ENCODE results near the gene ZNF469.
"Not testable (repeated sequence)": the region's sequence is repeated elsewhere in the genome, so short reads cannot be mapped to it uniquely, and the experiment has no call there.

ZNF469 gene

DNA sequence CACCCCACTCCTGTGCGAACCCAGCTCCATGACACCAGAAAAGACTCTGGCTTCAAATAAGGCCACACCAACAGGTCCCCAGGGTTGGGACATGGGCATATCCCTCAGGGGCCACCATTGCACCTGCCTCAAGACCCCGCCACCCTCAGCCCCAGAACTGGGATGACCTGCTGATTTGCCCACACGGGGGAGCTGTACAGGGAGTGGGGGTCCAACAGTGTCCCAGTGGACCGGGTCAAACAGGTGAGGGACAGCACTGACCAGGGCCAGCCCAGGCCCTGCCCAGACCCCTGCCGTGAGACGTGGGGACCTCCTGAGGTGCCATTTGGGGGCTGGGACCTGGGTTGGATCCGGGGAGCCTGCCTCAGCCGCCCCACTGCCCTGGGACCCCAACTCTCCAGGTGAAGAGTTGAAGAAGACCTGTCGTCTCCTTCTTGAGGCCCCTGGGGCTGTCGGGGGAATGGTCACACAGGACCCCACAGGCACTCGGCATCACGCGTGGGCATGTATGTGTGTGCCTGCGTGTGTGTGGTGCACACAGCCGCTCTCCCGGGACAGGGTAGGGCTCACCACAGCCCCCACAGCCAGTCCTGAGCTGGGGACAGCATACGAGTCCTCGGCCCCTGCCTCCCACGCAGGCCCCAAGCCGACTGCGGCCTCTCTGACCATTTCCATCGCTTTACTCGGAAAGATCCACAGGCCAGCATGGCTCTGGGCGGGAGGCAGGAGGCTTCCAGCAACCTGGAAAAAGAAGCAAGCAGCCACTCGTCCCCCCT, 34.2 kb upstream of the ZNF469 start:
- no peak for DNase-seq

DNA sequence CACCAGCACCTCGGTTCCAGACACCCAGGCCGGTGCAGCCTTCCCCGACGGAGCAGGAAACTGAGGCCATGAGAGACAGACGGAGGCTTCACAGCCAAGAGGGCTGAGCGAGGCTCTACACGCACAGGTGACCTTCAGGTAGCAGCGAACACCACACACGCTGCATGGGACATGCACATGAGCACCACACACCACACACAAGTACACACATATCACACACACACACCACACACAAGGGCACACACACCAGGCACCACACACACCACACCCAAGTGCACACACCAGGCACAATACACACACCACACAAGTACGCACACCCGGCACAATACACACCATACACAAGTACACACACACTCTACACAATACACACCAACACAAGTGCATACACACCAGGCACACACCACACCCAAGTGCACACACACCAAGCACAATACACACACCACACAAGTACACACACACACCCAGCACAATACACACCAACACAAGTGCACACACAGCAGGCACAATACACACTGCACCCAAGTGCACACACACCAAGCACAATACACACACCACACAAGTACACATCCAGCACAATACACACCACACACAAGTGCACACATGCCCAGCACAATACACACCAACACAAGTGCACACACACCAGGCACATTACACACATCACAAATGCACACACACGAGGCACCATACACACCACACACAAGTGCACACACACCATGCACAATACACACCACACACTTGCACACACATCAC, 33.4 kb upstream of the ZNF469 start:
- DNase-seq, result no peak

DNA sequence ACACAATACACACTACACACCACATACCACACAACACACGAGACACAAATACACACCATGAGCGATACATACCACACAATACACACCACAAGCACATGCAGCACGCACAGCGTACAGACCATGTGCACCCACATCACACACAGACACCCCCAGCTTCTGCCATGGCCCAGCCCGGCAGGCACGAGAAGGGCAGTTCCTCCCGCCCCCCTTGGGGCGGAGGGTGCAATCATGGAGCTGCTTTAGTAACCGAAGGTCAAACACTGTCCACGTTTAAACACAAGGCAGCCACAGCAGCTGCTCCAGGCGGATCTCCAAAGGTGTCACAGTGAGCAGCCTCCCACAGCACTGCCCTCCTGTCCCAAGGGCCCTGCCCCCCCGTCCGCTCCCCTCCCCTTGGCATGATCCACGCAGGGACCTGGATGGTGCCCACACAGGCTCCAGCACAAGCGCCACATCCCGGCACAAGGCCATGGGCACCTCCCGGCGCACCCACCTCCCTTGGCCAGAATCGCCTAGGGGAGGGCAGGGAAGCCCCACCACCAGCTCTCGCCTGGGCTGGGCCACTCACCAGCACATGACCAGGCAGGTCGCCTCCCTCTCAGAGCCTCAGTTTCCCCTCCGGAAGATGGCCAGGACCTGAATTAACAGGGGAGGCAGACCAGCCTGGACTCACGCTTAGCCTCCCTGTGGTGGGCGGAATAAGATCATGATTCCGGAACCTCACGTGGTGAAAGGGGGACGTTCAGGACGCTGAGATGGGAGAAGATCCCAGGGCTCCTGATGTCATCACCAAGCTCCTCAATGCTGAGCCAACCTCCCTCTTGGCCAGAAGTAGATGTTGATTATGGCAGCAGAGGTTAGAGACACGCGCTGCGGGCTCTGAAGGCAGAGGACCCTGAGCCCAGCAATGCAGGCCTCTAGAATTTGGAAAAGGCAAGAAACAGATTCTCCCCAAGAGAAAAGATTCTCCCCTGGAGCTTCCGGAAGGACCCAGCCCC, 32.6 kb upstream of the ZNF469 start:
- no peak for DNase-seq

DNA sequence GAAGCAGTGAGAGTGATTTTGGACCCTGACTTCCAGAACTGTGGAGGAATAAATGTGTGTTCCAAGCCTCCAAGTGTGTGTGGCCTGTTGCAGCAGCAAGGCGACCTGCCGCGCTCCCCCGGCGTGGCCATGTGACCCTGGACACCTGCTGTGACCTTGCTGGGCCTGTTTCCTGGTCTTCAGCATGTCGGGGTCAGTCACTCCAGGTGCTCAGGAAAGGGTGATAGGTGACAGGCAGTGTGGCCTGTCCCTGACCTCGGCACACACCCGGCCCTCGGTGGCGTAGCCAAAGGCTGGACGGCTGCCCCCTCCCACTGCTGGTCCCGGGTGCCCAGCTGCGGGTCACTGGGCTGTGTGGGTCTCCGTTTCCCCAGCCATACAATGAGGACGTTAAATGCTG, 31.8 kb upstream of the ZNF469 start:
- no peak for DNase-seq

DNA sequence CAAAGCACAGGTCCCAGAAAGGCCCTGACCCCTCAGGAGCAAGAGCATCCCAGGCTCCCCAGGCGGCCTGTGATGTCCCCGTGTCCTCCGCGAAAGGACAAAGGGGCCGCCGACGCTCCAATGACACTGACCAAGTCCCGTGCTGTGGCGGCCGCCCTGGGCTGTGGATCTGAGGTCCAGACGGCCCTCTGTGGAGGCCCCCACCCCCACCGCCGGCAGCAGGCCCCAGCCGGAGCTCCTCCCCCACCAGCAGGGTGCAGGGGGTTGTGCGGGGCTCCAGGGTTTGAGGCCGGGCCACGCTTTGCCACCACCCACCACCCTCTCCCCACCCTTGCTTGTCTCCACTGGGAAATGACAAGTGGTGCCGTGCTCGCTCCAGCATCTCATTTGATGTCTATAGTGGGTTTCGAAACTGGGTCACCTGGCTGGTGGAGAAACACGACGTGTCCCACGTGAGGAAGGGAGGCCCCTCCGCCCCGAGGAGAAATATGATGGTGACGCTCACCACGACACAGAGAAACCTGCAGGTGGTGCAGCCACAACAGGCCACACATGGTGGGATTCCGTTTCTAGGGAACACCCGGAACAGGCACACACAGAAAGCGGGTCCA, 31.2 kb upstream of the ZNF469 start:
- no peak for DNase-seq

DNA sequence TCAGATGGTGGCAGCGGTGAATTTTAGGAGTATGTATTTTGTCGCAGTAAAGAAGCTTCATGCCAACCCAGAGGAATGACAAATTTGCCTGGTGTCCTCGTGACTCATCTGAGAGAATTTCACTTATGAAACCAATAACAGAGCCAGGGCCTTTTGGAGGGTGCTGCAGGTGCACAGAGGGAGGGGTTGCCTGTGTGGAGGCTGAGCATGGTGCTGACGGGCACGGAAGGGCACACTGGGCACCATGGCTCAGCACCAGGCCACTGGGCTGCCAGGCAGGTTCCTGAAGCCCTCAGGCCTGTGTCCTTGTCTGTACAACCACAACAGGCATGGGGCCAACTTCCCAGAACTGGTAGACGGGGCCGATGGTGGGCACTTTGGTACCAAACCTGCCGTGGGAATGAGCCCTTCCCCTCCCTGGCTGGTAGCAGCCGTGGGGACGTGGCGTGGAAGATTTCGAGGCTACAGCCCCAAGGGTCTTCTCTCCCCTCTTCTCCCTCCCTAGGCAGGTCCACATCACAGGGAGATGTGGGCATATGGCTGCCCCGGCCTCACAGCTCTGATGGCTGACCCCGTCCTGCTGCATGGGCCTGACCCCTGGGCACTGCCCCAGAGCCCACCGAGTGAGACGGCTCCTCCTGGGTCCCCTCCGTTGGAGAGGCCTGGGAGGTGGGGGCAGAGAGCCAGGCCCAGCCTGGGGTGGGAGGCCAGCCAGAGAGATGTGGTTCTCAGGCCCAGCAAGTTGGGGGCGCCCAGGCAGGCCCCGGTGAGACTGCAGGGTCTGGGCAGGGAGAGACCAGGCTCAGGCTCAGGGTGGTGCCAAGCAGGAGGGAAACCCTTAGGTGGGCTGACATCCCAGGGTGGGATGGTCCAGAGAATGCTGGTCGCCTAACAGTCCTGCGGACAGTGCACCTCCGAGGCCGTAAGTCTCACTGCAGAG, 30.2 kb upstream of the ZNF469 start:
- DNase-seq, result no peak

DNA sequence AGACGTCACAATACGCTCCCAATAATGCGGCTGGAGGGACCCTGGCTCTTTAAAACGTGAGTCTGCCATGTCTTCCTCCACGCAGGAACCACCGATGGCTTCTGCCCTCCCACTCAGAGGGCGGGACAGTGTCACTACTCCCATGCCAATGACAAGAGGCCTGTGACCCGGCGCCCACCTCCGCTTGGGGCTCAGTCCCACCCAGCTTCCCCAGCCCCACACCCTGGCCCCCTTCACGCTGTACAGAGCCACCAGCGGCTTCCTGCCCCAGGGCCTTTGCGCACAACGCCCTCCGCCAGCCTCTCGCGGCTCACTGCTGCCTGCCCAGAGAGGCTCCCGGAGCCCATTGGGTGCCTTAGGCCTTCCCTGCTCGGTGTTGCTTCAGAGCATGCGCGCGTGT, 29.5 kb upstream of the ZNF469 start:
- no peak for DNase-seq

DNA sequence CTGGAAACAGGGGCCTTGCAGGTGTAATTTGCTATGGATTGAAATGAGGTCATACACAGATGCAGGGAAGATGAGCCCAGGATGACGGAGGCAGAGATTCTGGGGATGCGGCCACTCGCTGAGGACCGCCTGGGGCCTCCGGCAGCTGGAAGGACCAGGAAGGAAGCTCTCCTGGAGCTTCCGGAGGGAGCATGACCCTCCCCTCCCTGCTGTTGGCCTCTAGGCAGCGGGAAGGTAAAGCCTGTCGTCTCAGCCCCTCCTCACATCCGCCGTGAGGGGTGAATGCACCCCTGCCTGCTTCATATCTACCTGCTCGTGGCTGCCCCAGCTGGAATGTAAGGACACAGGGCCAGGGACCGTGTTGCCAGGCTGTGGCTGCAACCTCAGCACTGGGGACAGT, 29.1 kb upstream of the ZNF469 start:
- DNase-seq, result no peak

DNA sequence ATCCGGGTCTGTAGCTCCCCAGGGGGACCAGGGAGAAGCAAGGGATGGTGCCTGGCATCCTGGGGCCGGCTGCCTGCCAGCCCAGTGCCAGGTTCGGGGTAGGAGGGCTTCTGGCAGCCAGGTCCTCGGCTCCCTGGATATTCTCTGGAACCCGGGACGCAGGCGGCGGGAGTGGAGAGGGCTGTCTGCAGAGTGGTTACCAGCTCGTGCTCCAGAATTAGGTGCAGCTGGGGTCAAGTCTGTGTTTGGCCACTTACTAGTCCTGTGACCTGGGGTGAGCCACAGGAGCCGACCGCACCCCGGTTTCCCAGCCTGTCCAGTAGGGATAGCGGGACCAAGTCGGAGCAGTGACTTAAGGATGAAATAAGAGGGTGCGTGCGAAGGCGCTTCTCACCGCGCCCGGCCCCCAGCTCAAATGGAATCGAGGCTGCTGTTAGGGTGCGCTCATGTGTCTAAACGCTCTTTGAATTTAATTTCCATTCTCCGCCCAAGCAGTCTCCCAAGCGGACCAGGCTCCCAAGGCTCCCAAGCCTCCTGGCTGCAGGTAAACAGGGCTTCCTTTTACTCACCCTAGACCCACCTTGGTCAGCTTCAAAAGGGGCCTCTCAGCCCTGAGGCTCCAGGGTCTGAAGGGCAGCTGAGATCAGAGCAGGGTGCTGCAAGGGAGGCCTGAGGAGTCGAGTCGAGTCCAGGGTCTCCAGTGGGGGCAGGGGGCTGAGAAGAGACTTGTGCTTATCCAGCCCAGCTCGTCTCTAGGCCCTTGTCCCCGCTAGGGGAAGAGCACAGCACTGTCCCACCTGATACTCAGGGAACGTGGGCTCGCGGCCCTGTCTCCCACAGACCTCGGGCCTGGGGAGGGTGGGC, 28.3 kb upstream of the ZNF469 start:
- DNase-seq, result no peak

DNA sequence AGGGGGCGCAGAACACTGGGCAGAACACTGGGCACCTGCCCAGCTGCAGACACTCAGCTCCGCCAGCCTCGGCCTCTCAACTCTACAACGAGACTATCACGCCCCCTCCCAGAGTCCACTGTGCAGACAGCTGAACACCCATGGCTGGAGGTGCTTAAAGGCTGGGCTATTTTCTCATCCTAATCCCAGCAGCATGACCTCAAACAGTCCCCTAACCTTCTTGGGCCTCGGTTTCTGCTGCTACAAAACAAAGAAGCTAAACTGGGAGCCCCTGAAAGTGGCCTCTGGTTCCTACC, 27.7 kb upstream of the ZNF469 start:
- DNase-seq, result no peak

DNA sequence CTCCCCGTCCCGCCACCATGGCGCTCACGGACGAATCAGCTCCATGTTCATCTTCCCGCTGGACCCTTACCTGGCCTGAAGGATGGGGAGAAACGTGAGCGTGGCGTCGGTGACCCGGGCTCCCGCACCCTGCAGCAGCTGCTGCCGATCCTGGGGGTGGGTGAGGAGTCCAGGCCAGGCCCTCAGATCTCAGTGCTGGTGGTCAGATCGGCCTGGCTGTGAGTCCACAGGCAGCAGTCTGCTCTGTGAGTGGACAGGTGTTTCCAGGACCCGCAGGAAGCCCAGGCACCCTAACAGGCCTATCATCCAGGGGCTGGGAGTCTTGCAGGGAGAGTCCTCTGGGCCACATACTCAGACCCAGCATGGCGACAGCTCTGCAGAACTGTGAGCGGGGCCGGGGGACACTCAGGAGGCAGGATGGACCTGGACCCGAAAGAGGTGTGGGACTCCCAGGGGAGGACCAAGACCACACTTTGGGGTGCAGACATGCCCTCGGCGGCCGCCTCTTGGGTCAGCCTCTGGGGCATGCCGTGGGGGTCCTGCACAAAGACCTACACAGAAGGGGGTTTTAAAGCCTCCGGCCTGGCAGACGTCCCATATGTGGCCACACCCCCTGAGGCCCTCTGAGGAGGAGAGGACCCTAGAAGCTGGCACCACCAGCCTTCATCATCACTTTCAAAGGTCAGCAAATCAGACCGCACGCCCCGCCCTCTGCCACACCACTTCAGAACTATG, 27.2 kb upstream of the ZNF469 start:
- no peak for DNase-seq

DNA sequence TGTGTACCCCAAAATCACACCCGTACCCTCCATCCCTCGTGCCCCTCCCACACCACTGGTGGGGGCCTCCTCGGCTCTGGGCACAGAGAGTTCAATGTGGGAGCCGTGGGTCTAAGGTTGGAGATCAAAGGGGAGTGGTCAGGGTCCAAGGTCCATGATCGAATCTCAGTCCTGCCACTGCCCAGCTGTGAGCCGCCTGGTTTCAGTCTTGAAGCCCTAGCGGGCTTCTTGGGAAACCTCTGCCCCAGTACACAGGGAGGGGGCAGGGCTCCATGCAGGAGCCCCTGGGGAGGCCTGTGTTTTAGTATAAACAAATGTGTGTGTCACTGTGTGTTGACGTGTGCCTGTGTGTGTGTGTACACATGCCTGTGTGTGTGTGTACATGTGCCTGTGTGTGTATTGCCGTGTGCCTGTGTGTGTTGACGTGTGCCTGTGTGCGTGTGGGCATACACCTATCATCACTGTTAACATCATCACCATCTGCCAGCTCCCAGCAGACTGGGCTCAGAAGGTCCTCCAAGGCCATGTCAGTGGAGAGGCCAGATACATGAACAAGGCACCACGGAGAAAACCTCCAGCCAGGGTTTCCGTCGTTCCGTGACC, 26.5 kb upstream of the ZNF469 start:
- no peak for DNase-seq

DNA sequence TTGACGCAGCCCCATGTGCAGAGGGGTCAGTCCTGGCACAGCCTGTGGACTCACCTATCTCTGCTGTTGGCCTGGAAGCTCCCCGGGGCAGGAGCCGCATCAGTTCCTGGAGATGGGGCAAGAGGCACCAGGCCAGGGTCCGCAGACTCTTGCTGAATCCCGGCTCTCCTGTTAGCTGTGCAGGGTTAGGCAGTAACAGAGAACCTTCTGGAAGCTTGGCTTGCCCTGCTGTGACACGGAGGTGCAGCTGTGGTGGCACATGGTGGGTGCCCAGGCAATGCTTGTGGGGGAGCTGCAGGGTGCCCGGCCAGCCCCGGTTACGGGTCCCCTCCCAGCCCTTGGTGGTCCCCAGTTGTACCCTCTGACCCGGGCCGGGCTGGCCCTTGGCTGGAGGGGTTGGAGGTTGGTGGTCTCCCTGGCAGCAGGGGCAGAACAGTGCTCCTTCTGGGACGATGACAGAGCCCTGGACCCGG, 26.0 kb upstream of the ZNF469 start:
- DNase-seq, result no peak

DNA sequence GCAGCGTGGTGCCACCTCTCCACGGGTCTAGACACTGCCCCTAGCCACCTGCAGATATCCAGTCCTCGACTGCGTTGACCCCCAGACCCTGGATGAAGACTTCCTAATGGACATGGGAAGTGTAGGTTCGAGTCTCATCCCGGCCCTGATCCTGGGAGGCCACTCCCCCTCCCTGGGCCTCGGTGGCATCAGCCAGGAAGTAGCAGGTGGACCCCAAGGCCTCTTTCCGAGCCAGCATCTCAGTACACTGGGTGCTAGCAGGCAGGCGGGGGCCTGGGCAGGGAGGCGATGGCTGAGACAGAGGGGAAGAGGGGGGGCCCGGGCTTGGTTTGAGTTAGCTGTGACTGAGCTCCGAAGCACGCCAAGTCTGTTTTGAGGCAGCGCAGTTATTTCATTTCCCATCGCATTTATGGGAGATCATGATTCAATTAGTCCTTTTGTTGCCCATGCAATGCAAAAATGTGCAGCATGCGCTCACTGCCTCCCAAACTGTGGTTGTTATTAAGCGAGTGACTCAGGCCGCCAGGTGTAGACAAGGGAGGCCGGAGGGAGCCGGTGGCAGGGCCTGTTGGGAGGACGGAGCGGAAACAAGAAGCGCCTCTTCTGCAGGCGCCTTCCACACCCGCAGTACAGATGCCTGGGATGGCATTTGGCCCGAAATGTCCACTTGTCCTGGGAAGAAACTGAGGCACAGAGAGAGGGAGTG, 25.3 kb upstream of the ZNF469 start:
- no peak for DNase-seq

DNA sequence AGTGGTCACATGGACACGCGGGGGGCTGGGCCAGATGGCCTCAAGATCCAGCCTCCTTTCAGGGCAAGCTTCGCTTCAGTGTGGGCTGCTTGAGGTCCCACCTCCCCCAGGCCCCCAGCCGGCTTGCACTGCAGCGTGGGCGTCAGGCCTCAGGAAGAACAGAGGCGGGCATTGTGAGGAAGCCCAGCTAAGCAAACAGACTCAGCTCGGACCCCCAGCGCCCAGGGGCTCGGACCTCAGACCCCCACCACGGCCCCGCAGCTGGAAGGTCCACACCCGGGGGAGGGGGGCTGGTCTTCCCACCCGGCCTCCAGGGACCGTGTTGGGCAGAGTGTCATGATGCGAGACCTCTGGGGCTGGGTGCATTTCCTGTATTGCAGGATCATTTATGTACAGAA, 24.7 kb upstream of the ZNF469 start:
- no peak for DNase-seq

DNA sequence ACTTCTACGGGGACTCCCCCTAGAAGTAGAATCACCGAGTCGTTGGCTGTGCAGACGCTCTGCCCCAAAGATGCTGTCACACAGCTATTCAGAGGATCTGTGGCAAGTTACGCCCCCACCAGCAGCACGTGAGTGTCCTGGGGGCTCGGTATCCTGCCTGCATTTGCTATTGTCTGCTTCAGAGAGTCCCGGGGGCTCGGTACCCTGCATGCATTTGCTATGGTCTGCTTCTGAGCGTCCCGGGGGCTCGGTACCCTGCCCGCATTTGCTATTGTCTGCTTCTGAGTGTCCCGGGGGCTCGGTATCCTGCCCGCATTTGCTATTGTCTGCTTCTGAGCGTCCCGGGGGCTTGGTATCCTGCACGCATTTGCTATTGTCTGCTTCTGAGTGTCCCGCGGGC, 23.8 kb upstream of the ZNF469 start:
- no peak for DNase-seq

DNA sequence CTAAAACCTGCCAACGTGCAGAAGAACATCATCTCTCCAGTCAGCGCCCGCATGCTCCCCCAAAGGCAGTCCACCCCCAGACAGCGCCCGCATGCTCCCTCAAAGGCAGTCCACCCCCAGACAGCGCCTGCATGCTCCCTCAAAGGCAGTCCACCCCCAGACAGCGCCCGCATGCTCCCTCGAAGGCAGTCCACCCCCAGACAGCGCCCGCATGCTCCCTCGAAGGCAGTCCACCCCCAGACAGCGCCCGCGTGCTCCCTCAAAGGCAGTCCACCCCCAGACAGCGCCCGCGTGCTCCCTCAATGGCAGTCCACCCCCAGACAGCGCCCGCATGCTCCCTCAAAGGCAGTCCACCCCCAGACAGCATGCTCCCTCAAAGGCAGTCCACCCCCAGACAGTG, 22.4 kb upstream of the ZNF469 start:
- not testable (repeated sequence) for DNase-seq

DNA sequence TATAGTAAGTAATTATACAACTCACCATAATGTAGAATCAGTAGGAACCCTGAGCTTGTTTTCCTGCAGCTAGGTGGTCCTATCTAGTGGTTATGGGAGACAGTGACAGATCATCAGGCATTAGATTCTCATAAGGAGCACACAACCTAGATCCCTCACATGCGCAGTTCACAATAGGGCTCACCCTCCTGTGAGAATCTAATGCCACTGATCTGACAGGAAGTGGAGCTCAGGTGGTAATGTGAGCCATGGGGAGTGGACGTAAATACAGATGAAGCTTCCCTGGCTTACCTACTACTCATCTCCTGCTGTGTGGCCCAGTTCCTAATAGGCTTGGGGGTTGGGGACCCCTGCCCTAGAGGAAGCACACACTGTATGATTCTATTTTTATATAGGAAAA, 21.8 kb upstream of the ZNF469 start:
- DNase-seq, result no peak

DNA sequence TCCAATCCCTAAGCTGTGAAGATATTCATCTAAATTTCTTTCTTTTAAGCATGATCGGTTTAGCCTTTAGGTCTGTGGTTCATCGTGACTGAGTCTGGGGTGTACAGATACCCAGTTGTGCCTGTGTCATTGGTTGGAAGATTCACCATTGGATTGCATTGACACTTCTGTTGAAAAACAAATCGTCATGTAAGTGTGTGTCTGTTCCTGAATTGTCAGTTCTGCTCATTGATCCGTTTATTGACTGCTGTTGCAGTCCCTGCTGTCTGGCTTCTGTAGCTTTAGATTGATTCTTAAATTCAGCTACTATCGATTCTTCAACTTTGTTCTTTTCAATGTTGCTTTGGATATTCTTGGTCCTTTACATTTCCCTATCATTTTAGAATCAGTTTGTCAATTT, 21.0 kb upstream of the ZNF469 start:
- no peak for DNase-seq
